ENCODE data around the gene DPP7. TPM values are rescaled to one million over a fixed set of nuclear protein-coding genes. Genes with fewer than 3 reads are reported as not detected.

DPP7 gene
- total and polyA plus RNA-seq, 9 of the 15 experiments (the other 6 are each of a cell fraction or from before 2014, with no cell fraction given) = 0.99 to 365 (median 132) TPM

GRCh38 chr9:137127301-137128157 lies 13.0 kb upstream of the DPP7 start (continued):
- TF ChIP-seq NR0B1 (IDR thresholded peaks at IDR 0.05; ENCODE audit: partially characterized antibody) (no peak), ASH1L (IDR thresholded peaks at IDR 0.05; ENCODE audit: borderline replicate concordance, low read depth, partially characterized antibody) (peak; percentile 39), RBBP5 (IDR thresholded peaks at IDR 0.05; ENCODE audit: borderline replicate concordance, insufficient read depth, low read length, poor library complexity, severe bottlenecking) (peak; percentile 5), ZNF384 (IDR thresholded peaks at IDR 0.05; ENCODE audit: low read depth, low read length) (peak; percentile 99), KDM2B (CRISPR knock-in tag; IDR thresholded peaks at IDR 0.05) (no peak), ZNF444 (CRISPR knock-in tag; IDR thresholded peaks at IDR 0.05) (no peak), ETV6 (IDR thresholded peaks at IDR 0.05; ENCODE audit: borderline replicate concordance in 1 of 2, low read depth in 2 of 2, low read length in 1 of 2) (peak in 1 of 2 experiments; percentile 72; a peak in 1 of 4 replicates), ETV6 (CRISPR knock-in tag; IDR thresholded peaks at IDR 0.05; ENCODE audit: borderline replicate concordance) (no peak), HDAC6 (IDR thresholded peaks at IDR 0.05; ENCODE audit: low read depth, low read length) (no peak), CC2D1A (IDR thresholded peaks at IDR 0.05) (no peak), BDP1 (IDR thresholded peaks at IDR 0.05; ENCODE audit: insufficient read depth, insufficient read length) (no peak), ZNF407 (IDR thresholded peaks at IDR 0.05; ENCODE audit: low read depth) (no peak), ETV1 (tag; conservative IDR thresholded peaks at IDR 0.05; ENCODE audit: low read depth) (peak; percentile 69), IRF2 (CRISPR knock-in tag; IDR thresholded peaks at IDR 0.05) (no peak), EP400 (IDR thresholded peaks at IDR 0.05) (peak; percentile 37; the same call in 1 of the 2 replicates), ELF1 (tag; IDR thresholded peaks at IDR 0.05) (peak; percentile 81), SOX6 (IDR thresholded peaks at IDR 0.05) (peak; percentile 27; the same call in 1 of the 2 replicates)

Data from K562 (cell line).